AG04449 (cell line): ENCODE data around the gene ABHD16A.

Experiments
- CTCF ChIA-PET: fragments of 350-600 bp; formaldehyde crosslinking; extraction: SDS; loops from one replicate; lab custom pipeline; 2021; ENCODE audit warnings: antibody characterized with exemption; lab: Yijun Ruan, JAX
- POLR2A ChIA-PET: fragments of 400-600, 350-600 bp; formaldehyde crosslinking; extraction: SDS; loops from one replicate; lab custom pipeline; 2020; ENCODE audit warnings: antibody characterized with exemption, inconsistent platforms; lab: Yijun Ruan, JAX
- DNase-seq: peaks from one replicate; pipeline ENCODE4 v3.0.0-alpha.2; 2010; ENCODE audit warnings: low read depth, low spot score
- H3K4me3 ChIP-seq: 2 replicates; pipeline ENCODE4 v1.5.1; 2011; ENCODE audit warnings: low read depth, mild to moderate bottlenecking, control low read depth, low read length
- CTCF ChIP-seq: IDR thresholded peaks from one replicate; pipeline ENCODE4 v1.5.1; 2011; ENCODE audit warnings: mild to moderate bottlenecking, moderate library complexity, low read length, control low read depth, inconsistent platforms; ENCODE audit not compliant: insufficient read depth; ENCODE audit errors: missing control alignments

The ABHD16A gene

DNA sequence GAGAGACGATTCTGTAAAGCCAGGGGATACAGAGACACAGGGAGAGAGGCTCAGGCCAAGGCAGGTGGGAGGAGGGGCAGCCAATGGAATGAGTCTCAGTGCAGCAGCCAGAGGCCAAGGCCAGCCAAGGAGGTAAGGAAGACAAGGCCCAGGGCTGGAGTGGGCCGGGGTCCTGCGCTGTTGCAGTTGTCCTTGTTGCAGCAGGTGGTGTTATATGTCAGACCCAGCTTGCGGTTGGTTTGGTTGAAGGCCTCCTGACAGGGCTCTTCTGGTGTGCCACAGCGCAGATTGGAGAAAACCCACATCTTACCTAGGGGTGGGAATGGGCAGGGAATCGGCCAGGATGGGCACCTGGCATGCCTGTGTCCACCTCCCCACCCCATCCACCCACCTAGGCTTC is 15.9 kb upstream of the ABHD16A start:
- H3K4me3 ChIP-seq = no peak overlapping the region
- no peak for DNase-seq
- ChIA-PET POLR2A (no interaction called here), CTCF (no interaction called here)
- TF ChIP-seq CTCF = no peak

DNA sequence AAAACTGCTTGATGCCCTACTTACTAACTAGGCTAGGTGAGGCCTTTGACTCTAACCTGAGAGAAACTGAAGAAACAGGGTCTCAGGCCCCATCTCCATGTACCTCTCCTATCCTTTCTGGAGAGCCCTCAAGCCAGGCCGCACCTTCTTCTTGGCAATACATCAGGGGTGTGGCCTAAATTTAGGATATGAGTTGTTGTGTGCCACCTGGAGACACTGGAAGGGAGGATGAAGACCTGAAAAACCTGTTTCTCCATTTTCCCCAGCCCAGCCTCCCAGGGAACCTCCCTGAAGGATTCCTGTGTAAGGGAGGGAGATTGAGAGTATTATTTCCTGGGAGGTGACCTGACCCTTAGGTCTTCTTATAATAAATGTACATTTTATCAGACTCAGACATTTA is 15.1 kb upstream of the ABHD16A start:
- TF ChIP-seq CTCF = no peak
- POLR2A ChIA-PET = no interaction called here

DNA sequence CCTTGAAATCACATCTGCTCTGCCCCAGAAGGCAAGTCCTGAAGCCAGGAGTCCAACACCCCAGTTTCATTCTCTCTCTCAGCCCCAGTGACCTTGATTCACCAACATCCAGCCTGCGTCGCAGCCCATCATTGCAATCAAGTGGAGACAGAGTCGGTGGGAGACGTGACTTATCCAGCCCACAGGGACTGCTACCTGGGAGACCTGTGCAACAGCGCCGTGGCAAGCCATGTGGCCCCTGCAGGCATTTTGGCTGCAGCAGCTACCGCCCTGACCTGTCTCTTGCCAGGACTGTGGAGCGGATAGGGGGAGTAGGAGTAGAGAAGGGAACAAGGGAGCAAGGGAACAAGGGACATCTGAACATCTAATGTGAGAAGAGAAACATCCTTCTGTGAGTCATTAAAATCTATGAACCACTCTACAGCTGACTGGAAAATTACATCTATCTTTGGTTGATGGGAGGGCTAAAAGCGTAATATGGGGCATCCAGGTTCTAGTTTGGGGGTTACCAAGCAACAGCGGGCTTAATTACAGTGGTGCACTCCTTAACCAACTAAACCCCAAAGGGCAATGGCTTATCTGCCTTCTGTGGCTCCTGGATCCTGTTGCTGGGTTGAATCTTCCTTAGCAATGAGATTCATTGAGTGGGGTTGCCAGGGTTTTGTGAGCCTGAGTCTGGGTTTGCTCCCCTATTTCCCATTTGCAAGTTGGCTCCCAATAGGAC is 14.5 kb upstream of the ABHD16A start:
- ChIA-PET CTCF (no interaction called here), POLR2A (no interaction called here)
- DNase-seq = no peak
- no peak overlapping the region for H3K4me3 ChIP-seq
- TF ChIP-seq CTCF = no peak

More for the DNA sequence above, 15.1 kb upstream of the ABHD16A start:
- CTCF ChIA-PET = no interaction called here
- DNase-seq = no peak
- no peak overlapping the region for H3K4me3 ChIP-seq

DNA sequence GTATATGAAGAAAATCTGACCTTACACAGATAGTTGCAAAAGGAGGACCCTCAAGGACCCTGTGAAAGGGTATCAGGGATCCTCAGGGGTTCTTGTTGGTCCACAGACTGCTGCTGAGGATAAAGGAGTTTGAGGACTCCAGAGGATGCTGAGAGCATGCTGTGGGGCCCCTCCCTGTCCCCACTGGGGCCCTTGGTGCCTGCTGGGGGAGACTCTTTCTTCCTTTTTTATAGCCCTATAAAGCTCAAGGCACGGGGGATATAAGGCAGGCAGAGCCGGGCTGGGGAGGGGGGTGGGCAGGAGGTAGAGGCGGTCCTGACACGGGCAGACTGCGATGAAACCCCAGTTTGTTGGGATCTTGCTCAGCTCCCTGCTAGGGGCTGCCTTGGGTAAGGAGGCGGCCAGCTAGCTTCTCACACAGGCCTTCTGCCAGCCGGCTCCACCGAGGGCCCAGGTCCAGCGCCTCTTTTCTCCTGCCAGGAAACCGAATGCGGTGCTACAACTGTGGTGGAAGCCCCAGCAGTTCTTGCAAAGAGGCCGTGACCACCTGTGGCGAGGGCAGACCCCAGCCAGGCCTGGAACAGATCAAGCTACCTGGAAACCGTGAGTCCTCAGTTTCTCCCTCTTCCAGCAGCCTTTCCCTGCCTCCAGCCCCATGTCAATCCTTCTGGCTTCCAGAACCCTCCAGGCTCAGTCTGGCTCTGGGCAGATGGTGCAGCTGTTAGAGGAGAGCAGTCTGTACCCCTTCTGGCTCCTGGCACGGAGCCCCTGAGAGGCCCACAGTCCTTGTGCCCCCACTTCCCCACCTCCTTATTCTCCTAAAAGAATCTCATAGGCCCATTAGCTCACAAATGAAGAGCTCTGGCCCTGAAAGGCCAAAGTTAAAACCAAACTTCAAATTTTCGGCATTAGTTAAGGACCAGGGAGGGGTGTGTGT is 12.2 kb upstream of the ABHD16A start, which contains the start of gene LY6G6D:
Gene LY6G6D (plus strand): TSS at position 327 of the 937 bp plus-strand sequence. CDS start 8 bp downstream, at position 335.
- no peak for DNase-seq
- TF ChIP-seq CTCF = no peak
- CTCF ChIA-PET = interaction anchor here (3.0 kb wide), 1 partner anchor 14 kb away, joined by 12 read pairs; the partner anchor contains the start of gene DDAH2
- no peak within 1 kb of the TSS for H3K4me3 ChIP-seq
- POLR2A ChIA-PET = interaction anchor here (0.6 kb wide), 1 partner anchor 92 kb away, joined by 6 read pairs; no protein-coding TSS in a partner anchor

DNA sequence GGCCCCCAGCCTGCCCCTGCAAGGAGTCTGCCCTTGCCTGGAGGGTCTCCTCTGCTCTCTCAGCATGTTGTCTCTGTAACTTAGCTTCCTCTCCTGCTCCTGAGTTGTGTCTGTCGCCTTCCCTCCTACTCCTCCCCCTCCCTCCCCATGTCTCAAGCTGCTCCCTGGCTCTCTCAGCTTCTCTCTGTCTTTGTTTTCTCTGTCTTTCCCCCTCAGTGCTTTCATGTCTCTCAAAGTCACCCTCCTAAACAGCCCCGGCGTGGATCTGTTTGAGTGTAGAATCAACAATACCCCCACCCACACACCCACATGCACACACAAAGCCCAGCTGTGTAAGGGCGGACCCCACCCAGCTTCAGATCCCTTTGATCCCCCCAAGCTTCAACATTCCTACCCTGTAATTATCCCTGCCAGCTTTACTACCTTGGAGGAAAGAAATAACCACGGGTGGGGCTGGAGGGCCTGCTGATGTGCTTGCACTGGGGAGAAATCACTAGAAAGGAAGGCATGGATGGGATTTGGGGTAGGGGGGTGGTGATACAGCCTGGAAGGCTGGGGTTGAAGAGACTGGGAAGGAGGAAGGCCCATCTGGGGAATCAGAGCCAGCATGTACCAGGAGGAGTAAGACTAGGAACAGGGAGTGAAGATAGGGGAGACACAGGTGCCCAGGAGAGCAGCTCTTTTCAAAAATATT is 11.0 kb upstream of the ABHD16A start:
- no peak for TF ChIP-seq CTCF
- no peak for DNase-seq
- no peak overlapping the region for H3K4me3 ChIP-seq
- CTCF ChIA-PET = interaction anchor here (0.6 to 3.0 kb wide), 3 partner anchors 14 to 116 kb away, joined by 3 to 12 read pairs (median 4); partner anchors contain the start of gene DDAH2
- POLR2A ChIA-PET = interaction anchor here (0.6 to 0.8 kb wide), 2 partner anchors 19 to 113 kb away, joined by 4 read pairs; partner anchors contain the start of gene HSPA1B
